DOHH2 (cell line): ENCODE data around the gene ULBP2.
A peak's percentile ranks its signal among the peaks of the same experiment; 100 is the strongest.

Experiments
- H3F3A ChIP-seq: fragments of 200-600 bp; sonication (generic), shearing (Covaris generic); 2 replicates; pipeline ENCODE4 v1.6.0; 2016; ENCODE audit warnings: antibody characterized with exemption, mild to moderate bottlenecking; ENCODE audit not compliant: control insufficient read depth, insufficient read depth
- H3K27ac ChIP-seq: fragments of 200-600 bp; sonication (generic); 2 replicates; pipeline ENCODE4 v1.5.1; 2014; ENCODE audit warnings: low read depth, mild to moderate bottlenecking, low read length, moderate library complexity
- H3K27me3 ChIP-seq: fragments of 200-600 bp; sonication (generic); 2 replicates; pipeline ENCODE4 v1.6.1; 2014; ENCODE audit warnings: mild to moderate bottlenecking, low read length, mixed read lengths; ENCODE audit not compliant: control insufficient read depth
- H3K36me3 ChIP-seq: fragments of 200-600 bp; sonication (generic); 2 replicates; pipeline ENCODE4 v1.6.1; 2014; ENCODE audit warnings: mild to moderate bottlenecking, low read length, moderate library complexity, mixed read lengths; ENCODE audit not compliant: control insufficient read depth
- H3K4me1 ChIP-seq: fragments of 200-600 bp; sonication (generic); 2 replicates; pipeline ENCODE4 v1.6.1; 2014; ENCODE audit warnings: mild to moderate bottlenecking, low read length, mixed read lengths; ENCODE audit not compliant: control insufficient read depth
- H3K4me2 ChIP-seq: fragments of 200-600 bp; sonication (generic); 2 replicates; pipeline ENCODE4 v1.6.0; 2014; ENCODE audit warnings: mild to moderate bottlenecking, low read length, moderate library complexity
- H3K4me3 ChIP-seq: fragments of 200-600 bp; sonication (generic); 2 replicates; pipeline ENCODE4 v1.5.1; 2014; ENCODE audit warnings: mild to moderate bottlenecking, low read length, mixed read lengths
- H3K79me2 ChIP-seq: fragments of 200-600 bp; sonication (generic); 2 replicates; pipeline ENCODE4 v1.6.1; 2014; ENCODE audit warnings: mild to moderate bottlenecking, low read length, mixed read lengths; ENCODE audit not compliant: control insufficient read depth
- H3K9me2 ChIP-seq: fragments of 200-600 bp; sonication (generic); replicated peaks from 2 replicates; pipeline ENCODE4 v1.6.1; 2014; ENCODE audit warnings: mild to moderate bottlenecking, low read length, mixed read lengths; ENCODE audit not compliant: control insufficient read depth
- H3K9me3 ChIP-seq: fragments of 200-600 bp; sonication (generic); 2 replicates; pipeline ENCODE4 v1.6.1; 2014; ENCODE audit warnings: antibody characterized with exemption, low read length, mixed read lengths; ENCODE audit not compliant: control insufficient read depth, insufficient read depth
- H4K20me1 ChIP-seq: fragments of 200-600 bp; sonication (generic); 2 replicates; pipeline ENCODE4 v1.6.0; 2014; ENCODE audit warnings: low read depth, mild to moderate bottlenecking, antibody characterized with exemption, low read length, moderate library complexity; ENCODE audit not compliant: control insufficient read depth, insufficient read depth
- EZH2phosphoT487 ChIP-seq: fragments of 200-600 bp; sonication (generic); IDR thresholded peaks from 2 replicates; pipeline ENCODE4 v1.6.1; 2017; ENCODE audit warnings: borderline replicate concordance, mild to moderate bottlenecking, antibody characterized with exemption, low read length, moderate library complexity, mixed read lengths
- TF ChIP-seq, protein P1 (sequence below): fragments of 200-600 bp; sonication (generic); IDR thresholded peaks from one replicate; pipeline ENCODE4 v1.5.1; 2014; ENCODE audit warnings: antibody characterized with exemption, mild to moderate bottlenecking, low read depth, low read length; ENCODE audit not compliant: poor library complexity, severe bottlenecking

Gene ULBP2

DNA sequence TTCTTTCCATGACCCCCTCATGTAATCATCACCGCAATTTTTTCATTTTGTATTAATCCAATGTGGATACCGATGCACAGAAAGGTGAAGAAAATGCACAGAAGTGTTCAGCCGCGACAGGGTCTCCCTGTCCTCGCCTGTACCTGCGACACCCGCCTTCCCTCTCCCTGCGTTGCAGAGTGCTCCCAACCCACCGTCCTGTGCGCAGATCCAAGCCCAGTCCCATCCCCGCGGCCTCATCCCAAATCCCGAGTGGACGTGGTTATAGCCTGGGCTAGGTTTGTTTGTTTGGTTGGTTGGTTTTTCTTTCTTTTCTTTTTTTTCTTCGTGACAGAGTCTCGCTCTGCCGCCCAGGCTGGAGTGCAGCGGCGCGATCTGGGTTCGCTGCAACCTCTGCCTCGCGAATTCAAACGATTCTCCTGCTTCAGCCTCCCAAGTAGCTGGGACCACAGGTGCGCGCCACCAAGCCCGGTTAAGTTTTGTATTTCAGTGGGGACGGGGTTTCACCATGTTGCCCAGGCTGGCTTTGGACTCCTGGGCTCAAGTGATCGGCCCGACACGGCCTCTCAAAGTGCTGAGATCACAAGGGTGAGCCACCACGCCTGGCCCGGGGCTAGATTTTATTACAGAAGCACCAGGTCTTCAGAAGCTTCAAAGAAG lies 18.4 kb upstream of the ULBP2 start:
- Histone ChIP-seq H3K27me3 (peaks cover 58% of the 10 kb centered on the region), H3K27ac (no peak overlapping the region), H4K20me1 (no peaks in the 10 kb centered on the region), H3K79me2 (no peaks in the 10 kb centered on the region), H3K4me3 (peak overlapping the region; percentile 37), H3K9me3 (no peaks in the 10 kb centered on the region), H3F3A (no peaks in the 10 kb centered on the region), H3K4me2 (peak overlapping the region; percentile 56), H3K4me1 (peaks cover 20% of the 10 kb centered on the region), H3K36me3 (no peaks in the 10 kb centered on the region), H3K9me2 (no peaks in the 10 kb centered on the region)
- no peak for TF ChIP-seq EZH2phosphoT487
- TF ChIP-seq, protein P1, sequence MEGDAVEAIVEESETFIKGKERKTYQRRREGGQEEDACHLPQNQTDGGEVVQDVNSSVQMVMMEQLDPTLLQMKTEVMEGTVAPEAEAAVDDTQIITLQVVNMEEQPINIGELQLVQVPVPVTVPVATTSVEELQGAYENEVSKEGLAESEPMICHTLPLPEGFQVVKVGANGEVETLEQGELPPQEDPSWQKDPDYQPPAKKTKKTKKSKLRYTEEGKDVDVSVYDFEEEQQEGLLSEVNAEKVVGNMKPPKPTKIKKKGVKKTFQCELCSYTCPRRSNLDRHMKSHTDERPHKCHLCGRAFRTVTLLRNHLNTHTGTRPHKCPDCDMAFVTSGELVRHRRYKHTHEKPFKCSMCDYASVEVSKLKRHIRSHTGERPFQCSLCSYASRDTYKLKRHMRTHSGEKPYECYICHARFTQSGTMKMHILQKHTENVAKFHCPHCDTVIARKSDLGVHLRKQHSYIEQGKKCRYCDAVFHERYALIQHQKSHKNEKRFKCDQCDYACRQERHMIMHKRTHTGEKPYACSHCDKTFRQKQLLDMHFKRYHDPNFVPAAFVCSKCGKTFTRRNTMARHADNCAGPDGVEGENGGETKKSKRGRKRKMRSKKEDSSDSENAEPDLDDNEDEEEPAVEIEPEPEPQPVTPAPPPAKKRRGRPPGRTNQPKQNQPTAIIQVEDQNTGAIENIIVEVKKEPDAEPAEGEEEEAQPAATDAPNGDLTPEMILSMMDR = no peak

DNA sequence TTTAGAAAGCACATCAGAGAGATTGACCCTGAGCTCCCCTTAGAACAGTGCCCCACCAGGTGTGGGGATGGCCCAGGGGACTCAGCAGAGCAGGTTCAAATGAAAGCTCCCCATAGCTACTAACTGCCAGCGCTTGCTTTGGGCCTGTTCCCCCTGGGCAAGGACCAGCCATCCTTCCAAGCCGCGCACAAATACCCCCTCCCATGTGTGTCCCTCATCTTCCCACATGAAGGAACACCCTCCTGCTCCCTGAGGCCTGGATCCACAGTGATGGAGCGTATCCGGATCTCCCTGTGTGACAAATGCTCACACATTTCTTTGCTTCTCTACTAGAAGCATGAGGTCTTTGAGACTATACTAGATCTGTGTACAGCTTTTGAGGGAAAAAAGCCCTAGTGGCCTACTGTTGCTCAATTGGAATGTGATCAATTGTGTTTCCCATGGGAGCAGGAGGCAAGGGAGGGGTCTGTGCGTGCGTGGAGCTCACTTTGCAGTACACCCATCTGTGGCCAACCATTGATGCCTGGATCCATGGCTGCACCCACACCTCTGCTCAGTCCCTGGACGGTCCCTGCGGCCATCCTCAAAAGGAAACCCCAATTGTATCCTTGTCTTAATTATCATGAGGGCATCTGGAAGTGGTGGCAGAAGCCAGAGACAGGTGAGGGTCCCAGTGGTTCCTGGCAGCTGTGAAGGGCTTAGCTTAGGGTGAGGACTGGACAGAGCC lies 17.4 kb upstream of the ULBP2 start:
- no peaks in the 10 kb centered on the region for H3K36me3 ChIP-seq
- H3K79me2 ChIP-seq = no peaks in the 10 kb centered on the region
- H3K9me3 ChIP-seq = no peaks in the 10 kb centered on the region
- H3K4me3 ChIP-seq = no peak overlapping the region
- H3K4me2 ChIP-seq = no peak overlapping the region
- no peak for TF ChIP-seq EZH2phosphoT487
- TF ChIP-seq, protein P1 = no peak
- no peaks in the 10 kb centered on the region for H3F3A ChIP-seq
- H3K27ac ChIP-seq = no peak overlapping the region
- H4K20me1 ChIP-seq = no peaks in the 10 kb centered on the region
- H3K4me1 ChIP-seq = peaks cover 20% of the 10 kb centered on the region
- H3K27me3 ChIP-seq = peaks cover 62% of the 10 kb centered on the region
- H3K9me2 ChIP-seq = no peaks in the 10 kb centered on the region

DNA sequence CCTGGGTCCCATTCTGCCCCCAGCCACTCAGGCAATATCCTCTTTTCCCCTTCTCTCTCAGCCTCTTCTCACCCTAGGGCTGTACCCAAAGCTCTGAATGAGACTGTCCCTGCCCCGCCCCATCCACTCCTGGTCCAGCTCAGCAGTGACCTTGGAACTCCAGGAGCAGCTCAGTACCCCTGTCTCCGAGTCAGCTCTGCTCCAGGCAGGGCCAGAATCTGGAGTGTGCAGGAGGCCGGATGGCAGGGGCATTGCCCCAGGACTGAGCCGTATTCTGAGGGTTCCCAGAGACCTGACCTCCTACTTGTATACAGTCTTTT lies 16.9 kb upstream of the ULBP2 start:
- no peaks in the 10 kb centered on the region for H4K20me1 ChIP-seq
- no peak overlapping the region for H3K4me3 ChIP-seq
- no peak overlapping the region for H3K4me2 ChIP-seq
- H3F3A ChIP-seq = no peaks in the 10 kb centered on the region
- H3K9me2 ChIP-seq = no peaks in the 10 kb centered on the region
- H3K9me3 ChIP-seq = no peaks in the 10 kb centered on the region
- H3K27me3 ChIP-seq = peaks cover 66% of the 10 kb centered on the region
- no peaks in the 10 kb centered on the region for H3K79me2 ChIP-seq
- no peak for TF ChIP-seq EZH2phosphoT487
- TF ChIP-seq, protein P1 = no peak
- peaks cover 20% of the 10 kb centered on the region for H3K4me1 ChIP-seq
- no peak overlapping the region for H3K27ac ChIP-seq
- H3K36me3 ChIP-seq = no peaks in the 10 kb centered on the region
